GM21619 (cell line): ENCODE results near the gene SLC41A3.
"Not testable (repeated sequence)": the region's sequence is repeated elsewhere in the genome, so short reads cannot be mapped to it uniquely, and the experiment has no call there.

Experiments
- ATAC-seq: cut with Tn5 transposase; IDR thresholded peaks from one replicate; pipeline ENCODE4 v1.9.1; 2021; ENCODE audit not compliant: unreplicated experiment

Gene SLC41A3

GRCh38 chr3:125960456-125961288, 123.3 kb downstream of the SLC41A3 start:
- ATAC-seq = no peak

- ATAC-seq = no peak
These were observed 123.9 kb downstream of the SLC41A3 start for GRCh38 chr3:125960066-125960424.

GRCh38 chr3:125959317-125960065, 124.4 kb downstream of the SLC41A3 start:
- ATAC-seq = no peak

GRCh38 chr3:125958511-125959316, 125.2 kb downstream of the SLC41A3 start:
- ATAC-seq = no peak

- no peak for ATAC-seq
These were observed 126.0 kb downstream of the SLC41A3 start for GRCh38 chr3:125957674-125958510.

GRCh38 chr3:125957020-125957419, 126.9 kb downstream of the SLC41A3 start:
- not testable (repeated sequence) for ATAC-seq
